ENCODE measurements around the gene MACC1.

MACC1 gene

GRCh38 chr7:20238194-20238753, 21.1 kb upstream of the MACC1 start:
- no peak overlapping the region for H3K27ac ChIP-seq
- TF ChIP-seq CTCF (conservative IDR thresholded peaks at IDR 0.05): no peak

GRCh38 chr7:20237464-20238193, 20.4 kb upstream of the MACC1 start:
- H3K27ac ChIP-seq: no peak overlapping the region
- TF ChIP-seq CTCF (conservative IDR thresholded peaks at IDR 0.05): no peak

GRCh38 chr7:20236790-20237189, 19.6 kb upstream of the MACC1 start:
- TF ChIP-seq CTCF (conservative IDR thresholded peaks at IDR 0.05): no peak
- H3K27ac ChIP-seq: no peak overlapping the region

DNA sequence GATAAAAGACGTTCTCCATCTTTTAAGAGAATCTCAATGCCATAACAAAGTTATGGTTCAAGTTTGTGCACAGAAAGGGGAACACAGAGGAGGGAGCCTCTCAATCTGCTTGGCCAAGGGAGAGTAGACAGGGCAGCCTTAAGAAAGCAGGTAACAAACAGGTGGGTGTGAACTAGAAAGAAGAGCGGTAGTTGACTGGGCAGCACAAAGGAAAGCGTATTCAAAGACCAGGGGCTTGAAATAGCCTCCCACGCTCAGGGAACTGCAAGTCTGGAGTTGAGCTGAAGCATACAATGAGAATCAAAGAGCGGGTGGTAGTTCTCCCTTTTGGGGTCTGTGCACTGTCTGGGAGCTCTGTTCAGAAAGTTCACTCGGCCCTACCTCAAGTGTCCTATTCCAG, 18.9 kb upstream of the MACC1 start:
- no peak for TF ChIP-seq CTCF (conservative IDR thresholded peaks at IDR 0.05)
- H3K27ac ChIP-seq: no peak overlapping the region

DNA sequence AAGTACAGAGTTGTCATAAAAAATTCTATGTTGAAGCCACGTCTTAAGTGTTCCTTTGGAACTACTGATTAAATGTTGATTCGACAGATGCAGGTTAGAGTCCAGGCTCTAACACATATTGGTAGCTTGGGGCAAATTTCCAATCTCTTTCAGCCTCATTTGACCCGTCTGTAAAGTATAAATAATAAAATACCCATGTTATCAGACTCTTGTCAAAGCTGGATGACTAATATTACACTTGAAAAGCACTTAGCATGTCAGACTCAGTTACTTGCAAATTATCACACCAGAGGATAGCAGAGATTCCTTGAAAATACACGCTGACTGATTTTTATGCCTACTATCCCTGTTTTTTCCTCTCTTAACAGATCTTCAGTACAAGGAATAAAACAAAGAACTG, 18.1 kb upstream of the MACC1 start:
- no peak overlapping the region for H3K27ac ChIP-seq
- no peak for TF ChIP-seq CTCF (conservative IDR thresholded peaks at IDR 0.05)

DNA sequence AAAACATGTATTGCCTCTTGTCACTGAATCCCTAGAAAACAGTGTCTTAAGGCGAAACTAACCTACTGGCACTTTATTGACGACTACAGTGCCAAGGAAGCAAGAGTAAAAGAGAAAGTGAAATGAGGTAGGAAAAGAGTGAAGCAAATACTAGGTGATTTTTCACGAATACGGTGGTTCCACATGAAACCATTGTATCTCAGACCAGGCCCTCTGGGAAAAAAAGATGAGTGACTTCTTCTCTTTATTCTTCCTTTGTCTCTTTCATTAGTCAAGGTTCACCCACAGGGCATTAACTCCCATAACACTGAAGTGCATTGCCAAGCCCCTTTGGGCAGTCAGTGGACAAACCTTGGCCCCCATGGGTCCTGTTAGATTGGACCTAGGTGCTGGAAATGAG, 16.2 kb upstream of the MACC1 start:
- no peak for TF ChIP-seq CTCF (conservative IDR thresholded peaks at IDR 0.05)
- H3K27ac ChIP-seq: no peak overlapping the region

GRCh38 chr7:20232848-20233247, 15.7 kb upstream of the MACC1 start:
- no peak overlapping the region for H3K27ac ChIP-seq
- no peak for TF ChIP-seq CTCF (conservative IDR thresholded peaks at IDR 0.05)

Measured in VCaP (cell line).